Cardiac fibroblast (primary cell): Measurements from ENCODE around the gene PKMYT1.
"Not testable (repeated sequence)": the region's sequence is repeated elsewhere in the genome, so short reads cannot be mapped to it uniquely, and the experiment has no call there.

ENCODE experiments used
- DNase-seq, 2 donors: peaks; one replicate each; pipeline versions ENCODE4 v3.0.0 to v3.0.0-alpha.2; 2010; ENCODE audit warnings: low read depth in 2 of 2
- H3K4me3 ChIP-seq, 2 donors: replicated peaks in 1 of 2; 1 replicate in 1 of 2; 2 replicates in 1 of 2; pipeline ENCODE4 v1.5.1; 2011; ENCODE audit warnings: low read depth in 2 of 2, low read length in 2 of 2, mild to moderate bottlenecking in 2 of 2, moderate library complexity in 1 of 2
- CTCF ChIP-seq: IDR thresholded peaks from one replicate; pipeline ENCODE4 v1.5.1; 2011; ENCODE audit warnings: low read depth, mild to moderate bottlenecking, low read length, inconsistent platforms

The PKMYT1 gene

DNA sequence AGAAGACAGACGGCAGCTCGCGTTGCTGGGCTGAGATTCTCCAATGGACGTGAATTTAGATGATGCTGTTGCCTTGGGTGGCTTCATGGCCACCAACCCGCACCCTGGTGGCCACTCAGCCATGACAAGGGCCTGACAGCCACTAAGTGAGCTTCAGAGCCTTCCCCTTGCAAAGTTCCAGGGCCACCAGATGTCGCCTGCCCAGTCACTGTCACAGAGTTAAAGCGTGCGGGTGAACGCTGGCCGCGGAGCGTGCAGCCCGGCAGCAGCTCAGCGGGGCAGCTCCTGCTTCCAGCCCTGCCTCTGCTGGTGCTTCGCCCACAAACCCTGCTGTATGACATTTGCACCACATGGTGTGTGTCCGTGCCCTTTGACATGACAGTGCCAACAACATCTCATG, 29.5 kb downstream of the PKMYT1 start:
- DNase-seq = no peak
- TF ChIP-seq CTCF = no peak
- no peak overlapping the region for H3K4me3 ChIP-seq

GRCh38 chr16:2950353-2950724, 29.9 kb downstream of the PKMYT1 start:
- no peak overlapping the region for H3K4me3 ChIP-seq
- no peak for TF ChIP-seq CTCF
- DNase-seq = no peak

DNA sequence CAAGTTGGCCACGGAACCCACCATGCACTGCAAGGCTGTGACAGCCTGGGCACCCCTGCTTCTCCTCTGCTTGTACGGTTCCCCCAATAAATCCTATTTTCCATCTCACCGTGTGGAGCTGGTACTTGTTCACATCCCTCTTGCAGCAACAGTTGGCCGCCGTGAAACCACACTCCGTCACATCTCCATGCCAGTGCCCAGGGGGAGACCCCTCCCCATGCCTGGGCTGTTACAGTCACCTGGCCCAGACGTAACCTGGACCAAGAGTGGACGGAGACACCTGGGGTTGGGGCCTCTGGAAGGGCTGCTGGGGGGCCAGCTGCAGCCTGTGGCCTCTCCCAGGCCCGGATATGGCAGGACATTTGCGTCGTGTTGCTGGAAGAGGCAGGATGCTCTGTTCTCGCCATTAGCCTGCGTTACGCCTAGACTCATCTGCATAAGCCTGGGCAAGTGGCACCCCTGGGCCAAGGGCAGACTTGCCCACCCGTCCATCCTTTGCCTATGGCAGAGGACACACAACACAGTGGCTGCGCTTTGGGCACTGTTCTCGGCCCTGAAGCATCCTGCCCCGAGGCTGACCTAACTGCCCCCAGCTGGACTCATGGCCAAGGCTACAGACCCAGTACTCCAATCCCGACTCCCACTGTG, 30.4 kb downstream of the PKMYT1 start:
- DNase-seq = no peak
- TF ChIP-seq CTCF = no peak
- H3K4me3 ChIP-seq = no peak overlapping the region

- DNase-seq = no peak
- H3K4me3 ChIP-seq = no peak overlapping the region
Observed at GRCh38 chr16:2948807-2949704, 31.2 kb downstream of the PKMYT1 start.

GRCh38 chr16:2946649-2947048, 33.6 kb downstream of the PKMYT1 start:
- H3K4me3 ChIP-seq = no peak overlapping the region
- TF ChIP-seq CTCF = no peak
- no peak for DNase-seq

More at GRCh38 chr16:2948807-2949704, 31.2 kb downstream of the PKMYT1 start:
- TF ChIP-seq CTCF = no peak

DNA sequence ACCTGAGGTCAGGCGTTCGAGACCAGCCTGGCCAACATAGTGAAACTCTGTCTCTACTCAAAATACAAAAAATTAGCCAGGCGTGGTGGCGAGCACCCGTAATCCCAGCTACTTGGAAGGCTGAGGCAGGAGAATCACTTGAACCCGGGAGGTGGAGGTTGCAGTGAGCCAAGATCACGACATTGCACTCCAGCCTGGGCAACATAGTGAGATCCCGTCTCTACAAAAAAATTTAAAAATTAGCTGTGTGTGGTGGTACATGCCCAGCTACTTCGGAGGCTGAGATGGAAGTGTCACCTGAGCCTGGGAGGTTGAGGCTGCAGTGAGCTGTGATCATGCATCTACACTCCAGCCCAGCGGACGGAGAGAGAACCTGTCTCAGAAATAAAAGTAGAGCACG, 36.5 kb downstream of the PKMYT1 start:
- not testable (repeated sequence) for H3K4me3 ChIP-seq, DNase-seq

DNA sequence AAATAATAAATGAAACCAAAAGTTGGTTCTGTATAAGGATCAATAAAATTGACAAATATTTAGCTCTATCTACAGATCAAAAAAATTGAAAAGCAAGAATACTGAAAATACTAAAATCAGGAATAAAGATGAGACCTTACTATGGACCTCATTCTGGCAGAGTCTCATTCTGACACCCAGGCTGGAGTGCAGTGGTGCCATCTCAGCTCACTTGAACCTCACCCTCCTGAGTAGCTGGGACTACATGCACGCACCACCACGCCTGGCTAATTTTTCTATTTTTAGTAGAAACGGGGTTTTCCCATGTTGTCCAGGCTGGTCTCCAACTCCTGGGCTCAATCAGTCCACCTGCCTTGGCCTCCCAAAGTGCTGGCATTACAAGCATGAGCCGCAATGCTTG, 38.2 kb downstream of the PKMYT1 start:
- no peak overlapping the region for H3K4me3 ChIP-seq
- no peak for DNase-seq
- TF ChIP-seq CTCF = no peak
